Mononuclear cell (primary cell): ENCODE data around the gene PARP2. TPM values are rescaled to one million over a fixed set of nuclear protein-coding genes. Genes with fewer than 3 reads are reported as not detected.

Source experiments
- H3K27me3 ChIP-seq: 2 replicates; pipeline ENCODE4 v1.6.0; 2011; ENCODE audit warnings: low read length, control low read depth; ENCODE audit not compliant: insufficient read depth
- H3K4me1 ChIP-seq: 2 replicates; pipeline ENCODE4 v1.5.1; 2011; ENCODE audit warnings: mild to moderate bottlenecking, low read length, control low read depth; ENCODE audit not compliant: insufficient read depth
- H3K4me3 ChIP-seq: 2 replicates; pipeline ENCODE4 v1.5.1; 2011; ENCODE audit warnings: mild to moderate bottlenecking, low read length, moderate library complexity
- H3K9me3 ChIP-seq: 2 replicates; pipeline ENCODE4 v1.5.1; 2011; ENCODE audit warnings: low read depth, mild to moderate bottlenecking, control low read depth, low read length
- total RNA-seq: library from RNA; depleted of rRNA; stranded (reverse); fragments of >200 nt; gene quantifications from one replicate; pipeline ENCODE4 v1.2.3, GENCODE V29; 2012

Gene PARP2, protein sequence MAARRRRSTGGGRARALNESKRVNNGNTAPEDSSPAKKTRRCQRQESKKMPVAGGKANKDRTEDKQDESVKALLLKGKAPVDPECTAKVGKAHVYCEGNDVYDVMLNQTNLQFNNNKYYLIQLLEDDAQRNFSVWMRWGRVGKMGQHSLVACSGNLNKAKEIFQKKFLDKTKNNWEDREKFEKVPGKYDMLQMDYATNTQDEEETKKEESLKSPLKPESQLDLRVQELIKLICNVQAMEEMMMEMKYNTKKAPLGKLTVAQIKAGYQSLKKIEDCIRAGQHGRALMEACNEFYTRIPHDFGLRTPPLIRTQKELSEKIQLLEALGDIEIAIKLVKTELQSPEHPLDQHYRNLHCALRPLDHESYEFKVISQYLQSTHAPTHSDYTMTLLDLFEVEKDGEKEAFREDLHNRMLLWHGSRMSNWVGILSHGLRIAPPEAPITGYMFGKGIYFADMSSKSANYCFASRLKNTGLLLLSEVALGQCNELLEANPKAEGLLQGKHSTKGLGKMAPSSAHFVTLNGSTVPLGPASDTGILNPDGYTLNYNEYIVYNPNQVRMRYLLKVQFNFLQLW
- total RNA-seq = 6.0 TPM

- no peaks in the 10 kb centered on the region for H3K9me3 ChIP-seq
- peak within 1 kb of the TSS; percentile 92 for H3K4me3 ChIP-seq
- H3K27me3 ChIP-seq = no peaks in the 10 kb centered on the region
- peaks cover 11% of the 10 kb centered on the region for H3K4me1 ChIP-seq
These were observed at the start of gene PARP2 for GRCh38 chr14:20343092-20343861. TSS of gene PARP2 (plus strand) at chr14:20343635. CDS start at chr14:20343642, 7 bp downstream.

- Histone ChIP-seq H3K27me3 (no peaks in the 10 kb centered on the region), H3K4me3 (no peak overlapping the region), H3K9me3 (no peaks in the 10 kb centered on the region), H3K4me1 (no peaks in the 10 kb centered on the region)
These were observed 48.8 kb upstream of the PARP2 start for GRCh38 chr14:20294636-20295035.

- H3K9me3 ChIP-seq = no peaks in the 10 kb centered on the region
- no peaks in the 10 kb centered on the region for H3K27me3 ChIP-seq
- no peak overlapping the region for H3K4me3 ChIP-seq
- no peaks in the 10 kb centered on the region for H3K4me1 ChIP-seq
These were observed 48.4 kb upstream of the PARP2 start for GRCh38 chr14:20295067-20295466.

- Histone ChIP-seq H3K4me3 (no peak overlapping the region), H3K4me1 (peaks cover 14% of the 10 kb centered on the region), H3K9me3 (no peaks in the 10 kb centered on the region), H3K27me3 (no peaks in the 10 kb centered on the region)
These were observed 41.2 kb upstream of the PARP2 start for GRCh38 chr14:20302042-20302755.

DNA sequence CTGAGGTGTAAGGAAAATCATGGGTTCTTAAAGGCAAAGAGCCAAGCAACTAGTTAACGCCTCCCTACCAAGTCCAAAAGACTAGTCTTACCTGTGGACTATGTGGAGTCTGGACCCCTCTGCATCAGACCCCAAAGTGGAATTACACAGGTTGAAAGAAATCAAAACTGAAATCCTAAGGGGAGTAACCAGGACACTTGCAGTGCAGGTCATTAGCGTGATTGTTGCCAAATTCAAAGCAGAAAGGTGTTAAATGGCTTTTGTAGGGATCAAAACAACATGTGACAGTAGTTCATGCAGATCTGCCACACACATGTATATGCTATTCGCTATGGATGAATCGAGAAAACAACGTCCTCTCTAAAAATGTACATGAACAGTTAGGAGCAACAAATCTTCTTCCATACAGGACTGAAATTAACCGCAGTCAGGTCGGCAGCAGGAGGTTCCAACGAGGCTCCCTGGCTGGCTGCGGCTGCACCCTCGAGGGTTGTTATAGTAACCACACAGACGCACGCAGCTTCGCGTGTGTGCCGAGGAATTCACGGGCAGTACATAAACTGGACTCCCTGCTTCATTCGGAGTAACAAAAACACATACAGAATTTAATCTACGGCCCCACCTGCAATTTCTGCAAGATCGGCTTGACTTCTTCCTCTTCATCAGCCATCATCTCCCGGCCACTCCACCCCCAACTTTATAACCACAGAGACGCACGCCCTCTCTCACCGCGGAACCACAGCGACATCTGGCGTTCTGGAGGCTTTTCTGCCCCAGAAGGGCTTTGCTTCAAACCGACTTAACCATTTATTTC, 38.0 kb upstream of the PARP2 start, which contains the start of gene TTC5:
Gene TTC5 (minus strand): TSS at position 687 of the 814 bp plus-strand sequence. CDS start 14 bp downstream, at position 673.
- Histone ChIP-seq H3K4me3 (peak within 1 kb of the TSS; percentile 80), H3K27me3 (no peaks in the 10 kb centered on the region), H3K4me1 (peaks cover 14% of the 10 kb centered on the region), H3K9me3 (no peaks in the 10 kb centered on the region)

GRCh38 chr14:20306079-20306423, 37.4 kb upstream of the PARP2 start:
- H3K9me3 ChIP-seq = no peaks in the 10 kb centered on the region
- no peaks in the 10 kb centered on the region for H3K27me3 ChIP-seq
- peaks cover 14% of the 10 kb centered on the region for H3K4me1 ChIP-seq
- peak overlapping the region; percentile 80 for H3K4me3 ChIP-seq

- Histone ChIP-seq H3K9me3 (no peaks in the 10 kb centered on the region), H3K4me3 (no peak overlapping the region), H3K27me3 (no peaks in the 10 kb centered on the region), H3K4me1 (no peaks in the 10 kb centered on the region)
These were observed 29.4 kb upstream of the PARP2 start for GRCh38 chr14:20314026-20314425.

GRCh38 chr14:20317720-20318119, 25.7 kb upstream of the PARP2 start:
- Histone ChIP-seq H3K4me3 (no peak overlapping the region), H3K4me1 (no peaks in the 10 kb centered on the region), H3K9me3 (no peaks in the 10 kb centered on the region), H3K27me3 (no peaks in the 10 kb centered on the region)

GRCh38 chr14:20327005-20327869, 16.2 kb upstream of the PARP2 start:
- H3K4me3 ChIP-seq = no peak overlapping the region
- no peaks in the 10 kb centered on the region for H3K9me3 ChIP-seq
- H3K4me1 ChIP-seq = no peaks in the 10 kb centered on the region

DNA sequence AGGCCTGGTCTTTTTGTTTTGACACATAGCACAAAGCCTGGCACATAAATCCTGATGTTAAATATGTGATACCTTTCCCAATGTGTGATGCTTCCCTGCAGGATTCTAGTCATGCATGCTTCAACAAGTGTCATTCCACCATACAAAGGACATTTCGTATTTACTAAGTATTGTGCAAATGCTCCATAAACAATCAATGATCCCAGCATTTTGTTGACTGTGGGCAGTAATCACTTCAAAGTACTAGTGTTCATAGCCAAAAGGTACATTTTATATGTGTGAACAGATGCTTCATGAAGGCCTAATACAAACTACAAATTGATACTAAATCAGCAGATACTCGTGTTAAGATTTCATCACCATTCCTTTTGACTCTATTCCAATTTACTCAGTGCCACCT, 14.7 kb upstream of the PARP2 start:
- H3K4me3 ChIP-seq = no peak overlapping the region
- H3K27me3 ChIP-seq = no peaks in the 10 kb centered on the region
- peaks cover 15% of the 10 kb centered on the region for H3K4me1 ChIP-seq
- no peaks in the 10 kb centered on the region for H3K9me3 ChIP-seq

More at GRCh38 chr14:20327005-20327869, 16.2 kb upstream of the PARP2 start:
- no peaks in the 10 kb centered on the region for H3K27me3 ChIP-seq

DNA sequence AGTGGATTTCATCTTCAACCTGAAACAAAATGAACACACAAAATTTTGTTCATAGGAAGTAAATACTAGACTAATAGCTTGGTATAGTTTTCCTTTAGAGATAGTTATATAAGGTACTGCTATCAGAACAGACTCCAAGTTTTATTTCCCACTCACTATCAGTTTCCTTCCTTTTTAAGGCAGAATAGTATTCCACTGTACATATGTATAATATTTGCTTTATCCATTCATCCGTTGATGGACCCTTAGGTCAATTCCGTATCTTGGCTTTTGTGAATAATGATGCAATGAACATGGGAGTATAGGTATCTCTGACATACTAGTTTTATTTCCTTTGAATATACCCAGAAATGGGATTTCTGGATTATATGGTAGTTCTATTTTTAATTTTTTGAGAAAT, 14.1 kb upstream of the PARP2 start:
- Histone ChIP-seq H3K9me3 (no peaks in the 10 kb centered on the region), H3K4me3 (no peak overlapping the region), H3K4me1 (peaks cover 15% of the 10 kb centered on the region), H3K27me3 (no peaks in the 10 kb centered on the region)

- H3K4me1 ChIP-seq = peaks cover 15% of the 10 kb centered on the region
- H3K4me3 ChIP-seq = no peak overlapping the region
- H3K27me3 ChIP-seq = no peaks in the 10 kb centered on the region
- no peaks in the 10 kb centered on the region for H3K9me3 ChIP-seq
These were observed 12.3 kb upstream of the PARP2 start for GRCh38 chr14:20331053-20331613.

DNA sequence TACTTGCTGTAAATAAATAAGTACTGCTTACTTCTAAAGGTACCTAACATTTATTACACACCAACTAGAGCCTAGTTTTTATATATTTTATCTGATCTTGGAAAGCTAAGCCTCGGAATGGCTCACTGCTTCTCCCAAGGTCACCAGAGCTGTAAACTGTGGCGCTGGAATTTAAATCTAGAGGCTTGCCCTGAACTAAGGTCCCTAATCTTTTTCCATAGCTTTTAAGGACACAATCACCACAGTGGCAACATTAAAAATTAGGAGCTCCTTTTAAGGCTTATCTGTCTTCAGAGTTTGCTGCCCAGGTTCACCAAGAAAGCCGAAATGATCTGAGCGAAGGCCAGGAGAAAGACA, 11.0 kb upstream of the PARP2 start:
- peak overlapping the region; percentile 64 for H3K4me3 ChIP-seq
- H3K9me3 ChIP-seq = no peaks in the 10 kb centered on the region
- peaks cover 15% of the 10 kb centered on the region for H3K4me1 ChIP-seq
- no peaks in the 10 kb centered on the region for H3K27me3 ChIP-seq
